GM19025 (cell line): ENCODE measurements around the gene SLC6A18.
"Not testable (repeated sequence)": the region's sequence is repeated elsewhere in the genome, so short reads cannot be mapped to it uniquely, and the experiment has no call there.

Source experiments
- ATAC-seq: cut with Tn5 transposase; IDR thresholded peaks from one replicate; pipeline ENCODE4 v1.9.1; 2021; ENCODE audit warnings: mild to moderate bottlenecking, low read depth, moderate library complexity; ENCODE audit not compliant: unreplicated experiment

Gene SLC6A18

GRCh38 chr5:1283729-1284041, 58.5 kb downstream of the SLC6A18 start:
- not testable (repeated sequence) for ATAC-seq

GRCh38 chr5:1284336-1284970, 59.3 kb downstream of the SLC6A18 start:
- ATAC-seq: not testable (repeated sequence)

- no peak for ATAC-seq
These were observed 60.0 kb downstream of the SLC6A18 start for GRCh38 chr5:1285141-1285540.

GRCh38 chr5:1285883-1286291, 60.7 kb downstream of the SLC6A18 start:
- no peak for ATAC-seq

- ATAC-seq: no peak
These were observed 63.5 kb downstream of the SLC6A18 start for GRCh38 chr5:1288439-1289335.

- ATAC-seq: not testable (repeated sequence)
These were observed 64.4 kb downstream of the SLC6A18 start for GRCh38 chr5:1289559-1289958.

GRCh38 chr5:1290956-1291355, 65.8 kb downstream of the SLC6A18 start:
- ATAC-seq: not testable (repeated sequence)

- no peak for ATAC-seq
These were observed 66.5 kb downstream of the SLC6A18 start for GRCh38 chr5:1291611-1292080.

GRCh38 chr5:1292139-1292538, 67.0 kb downstream of the SLC6A18 start:
- no peak for ATAC-seq

- no peak for ATAC-seq
These were observed 67.8 kb downstream of the SLC6A18 start for GRCh38 chr5:1292846-1293415.

- ATAC-seq: no peak
These were observed 68.4 kb downstream of the SLC6A18 start for GRCh38 chr5:1293416-1294205.

- ATAC-seq: no peak
These were observed 69.1 kb downstream of the SLC6A18 start for GRCh38 chr5:1294206-1294834.

GRCh38 chr5:1294835-1295649, 69.9 kb downstream of the SLC6A18 start, which contains the start of gene TERT:
Gene TERT, minus strand, starts transcription at chr5:1295068. Its CDS starts 79 bp downstream, at chr5:1294989.
- no peak for ATAC-seq

- ATAC-seq: no peak
These were observed 70.5 kb downstream of the SLC6A18 start for GRCh38 chr5:1295650-1296037.
